ENCODE measurements around the gene TNNT1. TPM values are rescaled to one million over a fixed set of nuclear protein-coding genes. Genes with fewer than 3 reads are reported as not detected.
A peak's percentile ranks its signal among the peaks of the same experiment; 100 is the strongest.
"Not testable (repeated sequence)": the region's sequence is repeated elsewhere in the genome, so short reads cannot be mapped to it uniquely, and the experiment has no call there.

TNNT1 gene
- total and polyA plus RNA-seq, 8 donors: 1.1 to 4.3 (median 1.6) TPM; not detected in 1

GRCh38 chr19:55174425-55175116 is 25.6 kb upstream of the TNNT1 start:
- Histone ChIP-seq H3K27me3 (peaks cover 80 to 100% of the 10 kb centered on the region in 2 donors), H3K9me3 (no peaks in the 10 kb centered on the region), H3K36me3 (no peaks in the 10 kb centered on the region), H3K4me1 (peaks cover 10 to 19% of the 10 kb centered on the region in 2 donors), H3K4me3 (no peak overlapping the region), H3K27ac (no peak overlapping the region)
- TF ChIP-seq, protein P1, sequence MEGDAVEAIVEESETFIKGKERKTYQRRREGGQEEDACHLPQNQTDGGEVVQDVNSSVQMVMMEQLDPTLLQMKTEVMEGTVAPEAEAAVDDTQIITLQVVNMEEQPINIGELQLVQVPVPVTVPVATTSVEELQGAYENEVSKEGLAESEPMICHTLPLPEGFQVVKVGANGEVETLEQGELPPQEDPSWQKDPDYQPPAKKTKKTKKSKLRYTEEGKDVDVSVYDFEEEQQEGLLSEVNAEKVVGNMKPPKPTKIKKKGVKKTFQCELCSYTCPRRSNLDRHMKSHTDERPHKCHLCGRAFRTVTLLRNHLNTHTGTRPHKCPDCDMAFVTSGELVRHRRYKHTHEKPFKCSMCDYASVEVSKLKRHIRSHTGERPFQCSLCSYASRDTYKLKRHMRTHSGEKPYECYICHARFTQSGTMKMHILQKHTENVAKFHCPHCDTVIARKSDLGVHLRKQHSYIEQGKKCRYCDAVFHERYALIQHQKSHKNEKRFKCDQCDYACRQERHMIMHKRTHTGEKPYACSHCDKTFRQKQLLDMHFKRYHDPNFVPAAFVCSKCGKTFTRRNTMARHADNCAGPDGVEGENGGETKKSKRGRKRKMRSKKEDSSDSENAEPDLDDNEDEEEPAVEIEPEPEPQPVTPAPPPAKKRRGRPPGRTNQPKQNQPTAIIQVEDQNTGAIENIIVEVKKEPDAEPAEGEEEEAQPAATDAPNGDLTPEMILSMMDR (IDR thresholded peaks at IDR 0.05): no peak
- DNase-seq (no peak), ATAC-seq (no peak)
- intact Hi-C loops (cut with DNase I): no loop called here

- no peaks in the 10 kb centered on the region for H3K9me3 ChIP-seq
- H3K4me3 ChIP-seq: peak overlapping the region in 1 of 2 donors; percentile 15
- H3K36me3 ChIP-seq: no peaks in the 10 kb centered on the region
- H3K4me1 ChIP-seq: peaks cover 6 to 12% of the 10 kb centered on the region in 2 donors
- no peak for DNase-seq
- peak; percentile 51 for ATAC-seq
- intact Hi-C loops (cut with DNase I): no loop called here
- TF ChIP-seq, protein P1 (IDR thresholded peaks at IDR 0.05): no peak
- no peak overlapping the region for H3K27ac ChIP-seq
- H3K27me3 ChIP-seq: peaks cover 73 to 100% of the 10 kb centered on the region in 2 donors
These were observed 24.9 kb upstream of the TNNT1 start for GRCh38 chr19:55173714-55174409.

DNA sequence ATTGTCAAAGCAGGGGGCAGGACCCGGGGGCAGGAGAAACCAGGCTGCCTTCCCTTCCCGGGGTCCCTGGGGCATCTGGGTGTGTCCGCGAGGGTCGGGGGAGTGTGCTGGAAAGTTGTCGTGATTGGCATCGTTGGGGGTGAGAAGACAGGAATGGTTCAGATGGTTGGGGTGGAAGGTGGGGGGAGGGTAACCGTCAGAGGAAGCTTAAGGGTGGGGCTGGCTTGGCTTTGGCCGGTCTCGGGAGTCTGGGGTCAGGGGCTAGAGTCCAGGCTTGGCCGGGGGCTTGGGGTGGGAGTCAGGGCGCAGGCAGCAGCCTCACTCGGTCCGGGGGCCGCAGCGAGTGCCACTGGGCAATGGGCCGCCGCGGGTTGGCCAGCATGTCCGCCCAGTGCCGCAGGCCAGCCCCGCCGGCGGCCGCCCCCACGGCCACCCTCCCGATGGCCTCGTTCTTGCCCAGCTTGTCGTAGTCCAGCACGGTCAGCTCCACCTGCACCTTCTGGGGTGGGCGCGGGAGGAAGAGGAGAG is 24.2 kb upstream of the TNNT1 start:
- H3K9me3 ChIP-seq: no peaks in the 10 kb centered on the region
- H3K27me3 ChIP-seq: peaks cover 68 to 100% of the 10 kb centered on the region in 2 donors
- no peaks in the 10 kb centered on the region for H3K36me3 ChIP-seq
- H3K4me3 ChIP-seq: peak overlapping the region in 1 of 2 donors; percentile 15
- no peak overlapping the region for H3K27ac ChIP-seq
- DNase-seq (no peak), ATAC-seq (no peak)
- intact Hi-C loops (cut with DNase I): no loop called here
- H3K4me1 ChIP-seq: peaks cover 6 to 10% of the 10 kb centered on the region in 2 donors
- TF ChIP-seq, protein P1 (IDR thresholded peaks at IDR 0.05): no peak

DNA sequence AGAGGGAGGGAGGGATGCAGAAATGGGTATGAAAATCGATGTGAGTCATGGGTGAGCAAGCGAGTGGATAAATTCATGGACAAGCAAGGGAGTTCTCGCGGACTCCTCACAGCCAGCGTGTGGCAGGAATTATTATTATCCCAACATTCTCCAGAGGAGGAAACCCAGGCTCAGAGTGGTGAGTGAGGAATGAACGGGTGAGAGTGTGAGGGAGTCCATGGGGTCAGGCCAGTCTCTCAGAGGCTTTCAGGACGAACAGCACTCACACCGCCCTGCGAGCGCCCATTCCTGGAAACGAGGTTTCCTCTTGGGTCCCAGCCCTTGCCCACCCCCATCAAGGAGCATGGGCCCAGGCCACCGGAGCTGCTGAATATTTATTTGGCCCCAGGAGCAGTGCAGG is 23.7 kb upstream of the TNNT1 start:
- H3K27me3 ChIP-seq: peaks cover 66 to 100% of the 10 kb centered on the region in 2 donors

GRCh38 chr19:55172318-55172717 is 23.3 kb upstream of the TNNT1 start:
- peaks cover 68 to 100% of the 10 kb centered on the region in 2 donors for H3K27me3 ChIP-seq
- ATAC-seq; H3K4me1 ChIP-seq; intact Hi-C loops (cut with DNase I); H3K9me3 ChIP-seq; DNase-seq; H3K36me3 ChIP-seq; H3K4me3 ChIP-seq; H3K27ac ChIP-seq: not testable (repeated sequence)

More for the DNA sequence above, 23.7 kb upstream of the TNNT1 start:
- Histone ChIP-seq H3K4me3 (no peak overlapping the region), H3K9me3 (no peaks in the 10 kb centered on the region), H3K4me1 (peaks cover 6 to 10% of the 10 kb centered on the region in 2 donors), H3K36me3 (no peaks in the 10 kb centered on the region), H3K27ac (no peak overlapping the region)
- intact Hi-C loops (cut with DNase I): no loop called here
- DNase-seq (no peak), ATAC-seq (no peak)
- TF ChIP-seq, protein P1 (IDR thresholded peaks at IDR 0.05): no peak
